HepG2 (cell line): ENCODE data around the gene FKTN. TPM values are rescaled to one million over a fixed set of nuclear protein-coding genes. Genes with fewer than 3 reads are reported as not detected.

ENCODE experiments used
- CBX2 ChIP-seq, 2 experiments: fragments of 200-600 bp in 1 of 2; sonication (generic); formaldehyde crosslinking in 1 of 2; IDR thresholded peaks; 2 replicates each; pipeline versions ENCODE4 v1.7.0 to v1.8.1; 2018 to 2022; ENCODE audit warnings: low read depth in 2 of 2, low read length in 1 of 2, mild to moderate bottlenecking in 1 of 2, missing genetic modification reagents in 1 of 2
- FOXO1 ChIP-seq: sonication (generic); formaldehyde crosslinking; IDR thresholded peaks from 2 replicates; pipeline ENCODE4 v1.4.0; 2020; ENCODE audit warnings: missing genetic modification reagents
- KAT8 ChIP-seq: IDR thresholded peaks from 2 replicates; pipeline ENCODE4 v1.6.1; 2016; ENCODE audit warnings: missing genetic modification reagents, missing compliant biosample characterization
- NPAS2 ChIP-seq: sonication (generic); formaldehyde crosslinking; IDR thresholded peaks from 2 replicates; pipeline ENCODE4 v1.8.0; 2022; ENCODE audit warnings: mild to moderate bottlenecking, missing genetic modification reagents, borderline replicate concordance
- PITX1 ChIP-seq: sonication (generic); formaldehyde crosslinking; IDR thresholded peaks from 2 replicates; pipeline ENCODE4 v1.5.1; 2020; ENCODE audit warnings: mild to moderate bottlenecking, missing genetic modification reagents
- RAD51 ChIP-seq: fragments of 450-650 bp; IDR thresholded peaks from 2 replicates; pipeline ENCODE4 v1.6.1; 2016; ENCODE audit warnings: borderline replicate concordance
- RBFOX2 ChIP-seq: fragments of 200-400 bp; formaldehyde crosslinking; IDR thresholded peaks from 2 replicates; pipeline ENCODE4 v1.6.1; 2017; ENCODE audit warnings: low read depth, mild to moderate bottlenecking, low read length
- ZFY ChIP-seq: sonication (generic); formaldehyde crosslinking; IDR thresholded peaks from 2 replicates; pipeline ENCODE4 v1.4.0; 2020; ENCODE audit warnings: missing genetic modification reagents
- ZHX1 ChIP-seq: sonication (generic); formaldehyde crosslinking; IDR thresholded peaks from 2 replicates; pipeline ENCODE4 v1.8.1; 2022; ENCODE audit warnings: low read depth, mild to moderate bottlenecking, missing genetic modification reagents
- ZNF143 ChIP-seq: sonication (generic); formaldehyde crosslinking; IDR thresholded peaks from 2 replicates; pipeline ENCODE4 v1.4.0; 2020; ENCODE audit warnings: missing genetic modification reagents
- ZNF280B ChIP-seq: sonication (generic); formaldehyde crosslinking; IDR thresholded peaks from 2 replicates; pipeline ENCODE4 v1.5.0; 2020; ENCODE audit warnings: missing genetic modification reagents, mild to moderate bottlenecking, borderline replicate concordance
- ZNF333 ChIP-seq: sonication (generic); formaldehyde crosslinking; IDR thresholded peaks from 2 replicates; pipeline ENCODE4 v1.4.0; 2020; ENCODE audit warnings: mild to moderate bottlenecking, missing genetic modification reagents, borderline replicate concordance
- ZNF44 ChIP-seq: sonication (generic); formaldehyde crosslinking; IDR thresholded peaks from 2 replicates; pipeline ENCODE4 v1.5.1; 2020; ENCODE audit warnings: mild to moderate bottlenecking, missing genetic modification reagents
- ZNF691 ChIP-seq: sonication (generic); formaldehyde crosslinking; IDR thresholded peaks from 2 replicates; pipeline ENCODE4 v1.4.0; 2020; ENCODE audit warnings: missing genetic modification reagents, low read depth, mild to moderate bottlenecking, borderline replicate concordance
- ZNF709 ChIP-seq: sonication (generic); formaldehyde crosslinking; IDR thresholded peaks from 2 replicates; pipeline ENCODE4 v1.5.0; 2020; ENCODE audit warnings: mild to moderate bottlenecking, missing genetic modification reagents
- polyA plus RNA-seq, 8 experiments: library from polyadenylated mRNA; depleted of rRNA in 3 of 8; stranded (reverse) in 7 of 8; unstranded in 1 of 8; fragments of >200 nt; fragmentation: Illumina TruSeq in 4 of 8; extraction: Trizol in 4 of 8; gene quantifications; 2 replicates each; pipeline versions ENCODE4 v1.2.1 to v1.2.3, GENCODE V29; 2011 to 2016; ENCODE audit warnings: low read depth in 4 of 8, missing spikeins in 1 of 8, mixed read lengths in 1 of 8; ENCODE audit not compliant: insufficient read depth in 1 of 8
- total RNA-seq, 5 experiments: library from RNA; depleted of rRNA; stranded (reverse); fragments of >200 nt; fragmentation: Illumina TruSeq; extraction: Trizol; gene quantifications; 2 replicates each; pipeline ENCODE4 v1.2.3, GENCODE V29; 2016; ENCODE audit warnings: low read depth in 1 of 5

The FKTN gene
- total and polyA plus RNA-seq, 2 of the 13 experiments (the other 11 are each of a cell fraction or from before 2014, with no cell fraction given), result 7.9 to 13.5 TPM

GRCh38 chr9:105557804-105558610 is at the start of gene FKTN (continued):
- TF ChIP-seq ZNF280B (CRISPR knock-in tag) (peak; percentile 80; the same call in 1 of the 2 replicates), ZNF709 (CRISPR knock-in tag) (peak; percentile 49; the same call in 1 of the 2 replicates), KAT8 (CRISPR knock-in tag) (peak; percentile 97), ZNF143 (CRISPR knock-in tag) (peak; percentile 66), ZHX1 (CRISPR knock-in tag) (peak; percentile 61; the same call in 1 of the 2 replicates), ZNF691 (CRISPR knock-in tag) (peak; percentile 56; the same call in 1 of the 2 replicates), ZFY (peak; percentile 63), ZNF44 (CRISPR knock-in tag) (peak; percentile 85; the same call in 1 of the 2 replicates), FOXO1 (peak; percentile 49; the same call in 1 of the 2 replicates), CBX2 (IDR thresholded peaks at IDR 0.05; ENCODE audit: low read depth, low read length) (no peak), CBX2 (CRISPR knock-in tag; IDR thresholded peaks at IDR 0.05; ENCODE audit: low read depth) (no peak), RBFOX2 (peak; percentile 83), PITX1 (CRISPR knock-in tag) (peak; percentile 69; the same call in 1 of the 2 replicates), ZNF333 (peak; percentile 72; the same call in 1 of the 2 replicates), NPAS2 (CRISPR knock-in tag) (no peak), RAD51 (no peak)
